ENCODE data around the gene PHOSPHO2. TPM values are rescaled to one million over a fixed set of nuclear protein-coding genes. Genes with fewer than 3 reads are reported as not detected.

Gene PHOSPHO2
- total RNA-seq, 1 donor from 2014 or later, result 3.7 TPM

- H3K27ac ChIP-seq (ENCODE audit: low read depth, low read length), result no peak overlapping the region
- no peaks in the 10 kb centered on the region for H3K27me3 ChIP-seq (ENCODE audit: control insufficient read depth in 3 of 3, insufficient read depth in 3 of 3, low read length in 3 of 3)
- H3K4me1 ChIP-seq (ENCODE audit: control insufficient read depth in 3 of 3, insufficient read depth in 3 of 3, low read length in 3 of 3), result no peaks in the 10 kb centered on the region
- no peak overlapping the region for H3K4me3 ChIP-seq (ENCODE audit: low read length in 3 of 3)
- no peaks in the 10 kb centered on the region for H3K9me3 ChIP-seq (ENCODE audit: control insufficient read depth in 3 of 3, low read length in 3 of 3)
- H3K9ac ChIP-seq (ENCODE audit: low read depth in 1 of 3, low read length in 3 of 3), result no peak overlapping the region
- no peaks in the 10 kb centered on the region for H3K36me3 ChIP-seq (ENCODE audit: control insufficient read depth in 3 of 3, insufficient read depth in 3 of 3, low read length in 3 of 3)
Observed at GRCh38 chr2:169664600-169664977, 29.7 kb upstream of the PHOSPHO2 start.

- no peak overlapping the region for H3K9ac ChIP-seq (ENCODE audit: low read depth in 1 of 3, low read length in 3 of 3)
- no peaks in the 10 kb centered on the region for H3K9me3 ChIP-seq (ENCODE audit: control insufficient read depth in 3 of 3, low read length in 3 of 3)
- no peak overlapping the region for H3K27ac ChIP-seq (ENCODE audit: low read depth, low read length)
- H3K4me3 ChIP-seq (ENCODE audit: low read length in 3 of 3), result no peak overlapping the region
- no peaks in the 10 kb centered on the region for H3K4me1 ChIP-seq (ENCODE audit: control insufficient read depth in 3 of 3, insufficient read depth in 3 of 3, low read length in 3 of 3)
- H3K36me3 ChIP-seq (ENCODE audit: control insufficient read depth in 3 of 3, insufficient read depth in 3 of 3, low read length in 3 of 3), result no peaks in the 10 kb centered on the region
- no peaks in the 10 kb centered on the region for H3K27me3 ChIP-seq (ENCODE audit: control insufficient read depth in 3 of 3, insufficient read depth in 3 of 3, low read length in 3 of 3)
Observed at GRCh38 chr2:169664978-169665930, 29.0 kb upstream of the PHOSPHO2 start.

- no peaks in the 10 kb centered on the region for H3K9me3 ChIP-seq (ENCODE audit: control insufficient read depth in 3 of 3, low read length in 3 of 3)
- no peak overlapping the region for H3K9ac ChIP-seq (ENCODE audit: low read depth in 1 of 3, low read length in 3 of 3)
- H3K27me3 ChIP-seq (ENCODE audit: control insufficient read depth in 3 of 3, insufficient read depth in 3 of 3, low read length in 3 of 3), result no peaks in the 10 kb centered on the region
- H3K27ac ChIP-seq (ENCODE audit: low read depth, low read length), result no peak overlapping the region
- H3K4me1 ChIP-seq (ENCODE audit: control insufficient read depth in 3 of 3, insufficient read depth in 3 of 3, low read length in 3 of 3), result no peaks in the 10 kb centered on the region
- no peaks in the 10 kb centered on the region for H3K36me3 ChIP-seq (ENCODE audit: control insufficient read depth in 3 of 3, insufficient read depth in 3 of 3, low read length in 3 of 3)
- H3K4me3 ChIP-seq (ENCODE audit: low read length in 3 of 3), result no peak overlapping the region
Observed at GRCh38 chr2:169667583-169667982, 26.7 kb upstream of the PHOSPHO2 start.

GRCh38 chr2:169670215-169670651 is 24.0 kb upstream of the PHOSPHO2 start:
- Histone ChIP-seq H3K27ac (ENCODE audit: low read depth, low read length) (no peak overlapping the region), H3K9ac (ENCODE audit: low read depth in 1 of 3, low read length in 3 of 3) (no peak overlapping the region), H3K4me1 (ENCODE audit: control insufficient read depth in 3 of 3, insufficient read depth in 3 of 3, low read length in 3 of 3) (no peaks in the 10 kb centered on the region), H3K36me3 (ENCODE audit: control insufficient read depth in 3 of 3, insufficient read depth in 3 of 3, low read length in 3 of 3) (no peaks in the 10 kb centered on the region), H3K27me3 (ENCODE audit: control insufficient read depth in 3 of 3, insufficient read depth in 3 of 3, low read length in 3 of 3) (no peaks in the 10 kb centered on the region), H3K9me3 (ENCODE audit: control insufficient read depth in 3 of 3, low read length in 3 of 3) (no peaks in the 10 kb centered on the region), H3K4me3 (ENCODE audit: low read length in 3 of 3) (no peak overlapping the region)

GRCh38 chr2:169670937-169671336 is 23.3 kb upstream of the PHOSPHO2 start:
- Histone ChIP-seq H3K9me3 (ENCODE audit: control insufficient read depth in 3 of 3, low read length in 3 of 3) (no peaks in the 10 kb centered on the region), H3K4me3 (ENCODE audit: low read length in 3 of 3) (no peak overlapping the region), H3K27ac (ENCODE audit: low read depth, low read length) (no peak overlapping the region), H3K27me3 (ENCODE audit: control insufficient read depth in 3 of 3, insufficient read depth in 3 of 3, low read length in 3 of 3) (no peaks in the 10 kb centered on the region), H3K36me3 (ENCODE audit: control insufficient read depth in 3 of 3, insufficient read depth in 3 of 3, low read length in 3 of 3) (no peaks in the 10 kb centered on the region), H3K9ac (ENCODE audit: low read depth in 1 of 3, low read length in 3 of 3) (no peak overlapping the region), H3K4me1 (ENCODE audit: control insufficient read depth in 3 of 3, insufficient read depth in 3 of 3, low read length in 3 of 3) (no peaks in the 10 kb centered on the region)

GRCh38 chr2:169672406-169672805 is 21.9 kb upstream of the PHOSPHO2 start:
- Histone ChIP-seq H3K4me1 (ENCODE audit: control insufficient read depth in 3 of 3, insufficient read depth in 3 of 3, low read length in 3 of 3) (no peaks in the 10 kb centered on the region), H3K4me3 (ENCODE audit: low read length in 3 of 3) (no peak overlapping the region), H3K9ac (ENCODE audit: low read depth in 1 of 3, low read length in 3 of 3) (no peak overlapping the region), H3K9me3 (ENCODE audit: control insufficient read depth in 3 of 3, low read length in 3 of 3) (no peaks in the 10 kb centered on the region), H3K27ac (ENCODE audit: low read depth, low read length) (no peak overlapping the region), H3K36me3 (ENCODE audit: control insufficient read depth in 3 of 3, insufficient read depth in 3 of 3, low read length in 3 of 3) (no peaks in the 10 kb centered on the region), H3K27me3 (ENCODE audit: control insufficient read depth in 3 of 3, insufficient read depth in 3 of 3, low read length in 3 of 3) (no peaks in the 10 kb centered on the region)

- no peak overlapping the region for H3K27ac ChIP-seq (ENCODE audit: low read depth, low read length)
- no peaks in the 10 kb centered on the region for H3K9me3 ChIP-seq (ENCODE audit: control insufficient read depth in 3 of 3, low read length in 3 of 3)
- no peak overlapping the region for H3K4me3 ChIP-seq (ENCODE audit: low read length in 3 of 3)
- no peaks in the 10 kb centered on the region for H3K4me1 ChIP-seq (ENCODE audit: control insufficient read depth in 3 of 3, insufficient read depth in 3 of 3, low read length in 3 of 3)
- no peak overlapping the region for H3K9ac ChIP-seq (ENCODE audit: low read depth in 1 of 3, low read length in 3 of 3)
- H3K27me3 ChIP-seq (ENCODE audit: control insufficient read depth in 3 of 3, insufficient read depth in 3 of 3, low read length in 3 of 3), result no peaks in the 10 kb centered on the region
- no peaks in the 10 kb centered on the region for H3K36me3 ChIP-seq (ENCODE audit: control insufficient read depth in 3 of 3, insufficient read depth in 3 of 3, low read length in 3 of 3)
Observed at GRCh38 chr2:169673106-169673505, 21.2 kb upstream of the PHOSPHO2 start.

GRCh38 chr2:169673921-169674320 is 20.3 kb upstream of the PHOSPHO2 start:
- Histone ChIP-seq H3K9me3 (ENCODE audit: control insufficient read depth in 3 of 3, low read length in 3 of 3) (no peaks in the 10 kb centered on the region), H3K4me1 (ENCODE audit: control insufficient read depth in 3 of 3, insufficient read depth in 3 of 3, low read length in 3 of 3) (no peaks in the 10 kb centered on the region), H3K9ac (ENCODE audit: low read depth in 1 of 3, low read length in 3 of 3) (no peak overlapping the region), H3K4me3 (ENCODE audit: low read length in 3 of 3) (no peak overlapping the region), H3K36me3 (ENCODE audit: control insufficient read depth in 3 of 3, insufficient read depth in 3 of 3, low read length in 3 of 3) (no peaks in the 10 kb centered on the region), H3K27ac (ENCODE audit: low read depth, low read length) (no peak overlapping the region), H3K27me3 (ENCODE audit: control insufficient read depth in 3 of 3, insufficient read depth in 3 of 3, low read length in 3 of 3) (no peaks in the 10 kb centered on the region)

GRCh38 chr2:169676357-169676756 is 17.9 kb upstream of the PHOSPHO2 start:
- H3K9ac ChIP-seq (ENCODE audit: low read depth in 1 of 3, low read length in 3 of 3), result no peak overlapping the region
- no peaks in the 10 kb centered on the region for H3K9me3 ChIP-seq (ENCODE audit: control insufficient read depth in 3 of 3, low read length in 3 of 3)
- no peaks in the 10 kb centered on the region for H3K36me3 ChIP-seq (ENCODE audit: control insufficient read depth in 3 of 3, insufficient read depth in 3 of 3, low read length in 3 of 3)
- no peak overlapping the region for H3K4me3 ChIP-seq (ENCODE audit: low read length in 3 of 3)
- H3K4me1 ChIP-seq (ENCODE audit: control insufficient read depth in 3 of 3, insufficient read depth in 3 of 3, low read length in 3 of 3), result no peaks in the 10 kb centered on the region
- no peak overlapping the region for H3K27ac ChIP-seq (ENCODE audit: low read depth, low read length)
- H3K27me3 ChIP-seq (ENCODE audit: control insufficient read depth in 3 of 3, insufficient read depth in 3 of 3, low read length in 3 of 3), result no peaks in the 10 kb centered on the region

GRCh38 chr2:169676850-169677249 is 17.4 kb upstream of the PHOSPHO2 start:
- no peaks in the 10 kb centered on the region for H3K9me3 ChIP-seq (ENCODE audit: control insufficient read depth in 3 of 3, low read length in 3 of 3)
- no peak overlapping the region for H3K4me3 ChIP-seq (ENCODE audit: low read length in 3 of 3)
- H3K27ac ChIP-seq (ENCODE audit: low read depth, low read length), result no peak overlapping the region
- no peaks in the 10 kb centered on the region for H3K36me3 ChIP-seq (ENCODE audit: control insufficient read depth in 3 of 3, insufficient read depth in 3 of 3, low read length in 3 of 3)
- H3K27me3 ChIP-seq (ENCODE audit: control insufficient read depth in 3 of 3, insufficient read depth in 3 of 3, low read length in 3 of 3), result no peaks in the 10 kb centered on the region
- no peaks in the 10 kb centered on the region for H3K4me1 ChIP-seq (ENCODE audit: control insufficient read depth in 3 of 3, insufficient read depth in 3 of 3, low read length in 3 of 3)
- no peak overlapping the region for H3K9ac ChIP-seq (ENCODE audit: low read depth in 1 of 3, low read length in 3 of 3)
